ENCODE results near the gene NME7. TPM values are rescaled to one million over a fixed set of nuclear protein-coding genes. Genes with fewer than 3 reads are reported as not detected.
"Not testable (repeated sequence)": the region's sequence is repeated elsewhere in the genome, so short reads cannot be mapped to it uniquely, and the experiment has no call there.

The NME7 gene
- total RNA-seq, 2 experiments from 2014 or later = 21.8 to 29.1 TPM

DNA sequence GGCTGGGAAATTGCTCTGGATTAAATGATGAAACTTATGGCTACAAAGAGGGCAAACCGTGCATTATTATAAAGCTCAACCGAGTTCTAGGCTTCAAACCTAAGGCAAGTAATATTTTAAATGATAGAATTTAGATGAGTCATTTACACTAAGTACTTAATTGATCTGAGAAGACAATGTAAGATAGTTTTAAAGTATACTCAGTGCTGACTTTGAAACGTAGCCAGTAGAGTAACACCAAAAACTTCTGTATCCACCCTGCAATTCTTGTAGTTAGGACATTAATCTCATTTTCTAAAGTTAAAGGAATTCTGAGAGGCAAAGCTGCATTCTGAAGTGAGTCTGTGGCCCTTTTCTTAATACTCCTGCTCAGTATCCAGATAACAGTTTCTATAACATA is 240.3 kb downstream of the NME7 start:
- Mint-ChIP-seq H3K27ac (no peak overlapping the region), H3K27me3 (no peaks in the 10 kb centered on the region), H3K9me3 (ENCODE audit: low read depth) (no peaks in the 10 kb centered on the region), H3K4me3 (no peak overlapping the region), H3K4me1 (peaks cover 6% of the 10 kb centered on the region), H3K36me3 (peaks cover 10% of the 10 kb centered on the region)
- CTCF ChIA-PET = no interaction called here
- ATAC-seq (no peak), DNase-seq (no peak)

DNA sequence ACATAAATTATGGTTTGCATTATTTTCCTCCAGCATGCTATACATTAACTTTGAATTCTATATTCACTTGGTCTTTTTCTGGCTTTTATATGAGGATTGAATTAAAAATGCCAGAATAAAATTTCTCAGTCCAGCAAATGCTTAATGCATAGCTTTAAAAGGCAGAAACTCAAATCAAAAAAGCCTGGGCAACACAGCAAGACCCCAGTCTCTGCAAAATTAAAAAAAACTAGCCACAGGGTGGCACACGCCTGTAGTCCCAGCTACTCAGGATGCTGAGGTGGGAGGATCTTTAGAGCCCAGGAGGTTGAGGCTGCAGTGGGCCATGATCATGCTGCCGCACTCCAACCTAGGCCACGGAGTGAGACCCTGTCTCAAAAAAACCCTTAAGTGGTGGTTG is 241.3 kb downstream of the NME7 start:
- Mint-ChIP-seq H3K27ac (no peak overlapping the region), H3K4me3 (no peak overlapping the region), H3K4me1 (peaks cover 6% of the 10 kb centered on the region), H3K36me3 (peaks cover 9% of the 10 kb centered on the region), H3K27me3 (no peaks in the 10 kb centered on the region), H3K9me3 (ENCODE audit: low read depth) (no peaks in the 10 kb centered on the region)
- DNase-seq = no peak
- CTCF ChIA-PET = no interaction called here
- no peak for ATAC-seq

DNA sequence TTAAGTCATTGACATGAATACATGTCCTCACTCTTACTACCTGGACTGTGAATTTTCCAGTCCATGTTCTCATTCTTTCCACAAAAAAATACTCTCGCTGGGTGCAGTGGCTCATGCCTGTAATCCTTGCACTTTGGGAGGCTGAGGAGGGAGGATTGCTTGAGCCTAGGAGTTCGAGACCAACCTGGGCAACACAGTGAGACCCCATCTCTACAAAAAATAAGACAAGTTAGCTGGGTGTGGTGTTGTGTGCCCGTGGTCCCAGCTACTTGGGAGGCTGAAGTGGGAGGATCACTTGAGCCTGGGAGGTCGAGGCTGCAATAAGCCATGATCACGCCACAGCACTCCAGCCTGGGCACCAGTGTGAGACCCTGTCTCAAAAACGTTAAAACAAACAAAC is 242.0 kb downstream of the NME7 start:
- not testable (repeated sequence) for H3K4me1 Mint-ChIP-seq; ATAC-seq; H3K36me3 Mint-ChIP-seq; DNase-seq; H3K9me3 Mint-ChIP-seq (ENCODE audit: low read depth); H3K27ac Mint-ChIP-seq; H3K4me3 Mint-ChIP-seq; H3K27me3 Mint-ChIP-seq
- CTCF ChIA-PET = interaction anchor here (0.9 kb wide), 1 partner anchor 16 kb away, joined by 3 read pairs; no protein-coding TSS in a partner anchor

GRCh38 chr1:169124459-169124858 is 243.1 kb downstream of the NME7 start:
- H3K4me1 Mint-ChIP-seq = peaks cover 6% of the 10 kb centered on the region
- no peaks in the 10 kb centered on the region for H3K9me3 Mint-ChIP-seq (ENCODE audit: low read depth)
- no peak overlapping the region for H3K27ac Mint-ChIP-seq
- CTCF ChIA-PET = no interaction called here
- DNase-seq (no peak), ATAC-seq (no peak)
- no peaks in the 10 kb centered on the region for H3K27me3 Mint-ChIP-seq
- no peak overlapping the region for H3K4me3 Mint-ChIP-seq
- peaks cover 6% of the 10 kb centered on the region for H3K36me3 Mint-ChIP-seq

DNA sequence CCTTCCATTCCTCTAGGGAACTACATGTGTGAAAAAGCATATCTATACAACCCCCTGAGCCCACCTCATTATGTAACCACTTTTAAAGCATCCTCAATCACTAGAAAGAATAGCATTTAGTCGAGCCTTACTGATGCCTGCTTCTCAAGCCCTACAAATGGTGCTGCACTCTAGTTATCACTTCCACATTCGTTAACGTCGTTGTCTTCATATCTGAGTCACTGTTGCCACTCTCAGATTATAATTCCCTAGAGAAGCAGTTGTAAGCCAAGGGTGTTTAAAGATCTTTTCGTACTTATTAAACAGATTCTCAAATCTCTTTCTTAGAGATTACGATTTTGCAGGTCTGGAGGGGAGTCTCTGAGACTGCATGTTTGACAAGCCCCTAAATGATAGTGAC is 244.6 kb downstream of the NME7 start:
- no peak for DNase-seq
- Mint-ChIP-seq H3K4me1 (no peaks in the 10 kb centered on the region), H3K27me3 (no peaks in the 10 kb centered on the region), H3K4me3 (no peak overlapping the region), H3K36me3 (peaks cover 4% of the 10 kb centered on the region), H3K27ac (no peak overlapping the region), H3K9me3 (ENCODE audit: low read depth) (no peaks in the 10 kb centered on the region)
- ATAC-seq = no peak
- CTCF ChIA-PET = no interaction called here

DNA sequence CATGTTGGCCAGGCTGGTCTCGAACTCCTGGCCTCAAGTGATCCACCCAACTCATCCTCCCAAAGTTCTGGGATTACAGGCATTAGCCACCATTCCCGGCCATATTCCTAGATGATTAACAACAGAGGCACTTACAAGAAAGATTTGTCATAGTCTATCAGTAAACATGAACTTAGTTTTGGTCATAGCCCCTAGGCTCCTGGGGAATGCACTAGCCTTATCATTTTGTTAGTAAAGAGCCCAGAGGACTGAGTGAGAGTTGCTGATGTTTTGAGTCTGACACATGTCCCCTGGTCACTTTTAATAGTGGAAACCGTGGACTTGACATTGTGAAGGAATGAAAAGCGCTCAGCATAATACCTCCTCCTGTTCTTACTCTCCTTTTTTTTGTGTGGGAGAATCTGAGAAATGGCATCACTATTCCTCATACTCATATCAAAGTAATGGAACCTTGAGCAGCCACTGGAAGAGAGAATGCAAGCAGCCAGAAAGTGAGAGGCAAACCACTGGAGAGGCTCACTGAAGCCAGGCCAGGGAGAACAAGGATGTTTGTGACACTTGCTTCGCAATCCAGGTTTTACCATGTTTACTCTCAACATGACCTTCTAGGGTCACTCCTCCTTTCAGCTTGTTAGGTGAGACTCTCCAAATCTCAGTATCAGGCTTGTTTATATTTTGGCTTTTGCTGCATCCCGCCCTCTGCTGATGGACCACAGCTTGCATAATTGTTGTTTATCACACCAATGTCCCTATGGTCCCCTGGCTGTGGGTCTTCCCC is 246.3 kb downstream of the NME7 start:
- CTCF ChIA-PET = no interaction called here
- Mint-ChIP-seq H3K4me1 (peaks cover 3% of the 10 kb centered on the region), H3K27ac (no peak overlapping the region), H3K4me3 (no peak overlapping the region), H3K9me3 (ENCODE audit: low read depth) (no peaks in the 10 kb centered on the region), H3K36me3 (peaks cover 4% of the 10 kb centered on the region), H3K27me3 (no peaks in the 10 kb centered on the region)
- DNase-seq (no peak), ATAC-seq (no peak)

GRCh38 chr1:169120066-169120465 is 247.5 kb downstream of the NME7 start:
- H3K27ac Mint-ChIP-seq = no peak overlapping the region
- H3K4me3 Mint-ChIP-seq = no peak overlapping the region
- DNase-seq (no peak), ATAC-seq (no peak)
- CTCF ChIA-PET = no interaction called here
- no peaks in the 10 kb centered on the region for H3K27me3 Mint-ChIP-seq
- H3K36me3 Mint-ChIP-seq = peaks cover 4% of the 10 kb centered on the region
- H3K4me1 Mint-ChIP-seq = peaks cover 9% of the 10 kb centered on the region
- H3K9me3 Mint-ChIP-seq (ENCODE audit: low read depth) = no peaks in the 10 kb centered on the region

DNA sequence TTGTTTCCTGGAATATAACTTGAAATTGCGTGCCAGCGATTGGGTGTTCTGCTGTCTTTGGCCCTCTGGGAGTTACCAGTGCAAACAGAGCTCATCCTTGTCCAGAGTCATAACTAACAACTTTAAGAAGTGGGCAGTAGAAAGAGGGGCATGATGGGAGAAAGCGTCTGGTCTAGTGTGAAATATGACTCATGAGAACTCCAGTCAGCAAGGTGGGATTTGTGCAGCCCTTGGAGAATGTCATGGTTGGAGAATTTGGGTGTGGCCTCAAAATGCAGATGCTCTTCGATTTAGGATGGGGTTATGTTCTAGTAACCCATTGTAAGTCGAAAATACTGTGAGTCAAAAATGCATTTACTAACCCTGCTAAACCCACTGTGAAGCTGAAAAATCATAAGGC is 248.2 kb downstream of the NME7 start:
- Mint-ChIP-seq H3K9me3 (ENCODE audit: low read depth) (no peaks in the 10 kb centered on the region), H3K4me3 (no peak overlapping the region), H3K36me3 (peaks cover 4% of the 10 kb centered on the region), H3K27ac (no peak overlapping the region), H3K27me3 (no peaks in the 10 kb centered on the region), H3K4me1 (peaks cover 9% of the 10 kb centered on the region)
- ATAC-seq = no peak
- DNase-seq = no peak
- CTCF ChIA-PET = interaction anchor here (0.6 to 1.7 kb wide), 2 partner anchors 516 to 669 kb away, joined by 3 to 4 read pairs; no protein-coding TSS in a partner anchor

GRCh38 chr1:169118227-169118626 is 249.4 kb downstream of the NME7 start:
- Mint-ChIP-seq H3K4me3 (no peak overlapping the region), H3K36me3 (peaks cover 4% of the 10 kb centered on the region)

GRCh38 chr1:169117599-169117998 is 250.0 kb downstream of the NME7 start:
- ATAC-seq = no peak
- Mint-ChIP-seq H3K27me3 (no peaks in the 10 kb centered on the region), H3K27ac (no peak overlapping the region), H3K4me1 (peaks cover 9% of the 10 kb centered on the region), H3K4me3 (no peak overlapping the region), H3K36me3 (peaks cover 4% of the 10 kb centered on the region), H3K9me3 (ENCODE audit: low read depth) (no peaks in the 10 kb centered on the region)
- CTCF ChIA-PET = interaction anchor here (1.0 to 1.7 kb wide), 2 partner anchors 12 to 514 kb away, joined by 3 to 4 read pairs; no protein-coding TSS in a partner anchor
- no peak for DNase-seq

More at GRCh38 chr1:169118227-169118626, 249.4 kb downstream of the NME7 start:
- DNase-seq (no peak), ATAC-seq (no peak)
- Mint-ChIP-seq H3K27me3 (no peaks in the 10 kb centered on the region), H3K4me1 (peaks cover 9% of the 10 kb centered on the region), H3K9me3 (ENCODE audit: low read depth) (no peaks in the 10 kb centered on the region), H3K27ac (no peak overlapping the region)
- CTCF ChIA-PET = interaction anchor here (1.0 to 1.7 kb wide), 2 partner anchors 11 to 515 kb away, joined by 3 to 4 read pairs; no protein-coding TSS in a partner anchor

- H3K9me3 Mint-ChIP-seq (ENCODE audit: low read depth) = no peaks in the 10 kb centered on the region
- peaks cover 4% of the 10 kb centered on the region for H3K36me3 Mint-ChIP-seq
- no peak for DNase-seq
- H3K4me1 Mint-ChIP-seq = peaks cover 9% of the 10 kb centered on the region
- no peak for ATAC-seq
- H3K4me3 Mint-ChIP-seq = no peak overlapping the region
- CTCF ChIA-PET = interaction anchor here (1.0 to 2.1 kb wide), 3 partner anchors 11 to 774 kb away, joined by 3 to 6 read pairs (median 3); partner anchors contain the start of gene ATP1B1
- no peak overlapping the region for H3K27ac Mint-ChIP-seq
- H3K27me3 Mint-ChIP-seq = no peaks in the 10 kb centered on the region
Observed at GRCh38 chr1:169117014-169117413, 250.6 kb downstream of the NME7 start.

DNA sequence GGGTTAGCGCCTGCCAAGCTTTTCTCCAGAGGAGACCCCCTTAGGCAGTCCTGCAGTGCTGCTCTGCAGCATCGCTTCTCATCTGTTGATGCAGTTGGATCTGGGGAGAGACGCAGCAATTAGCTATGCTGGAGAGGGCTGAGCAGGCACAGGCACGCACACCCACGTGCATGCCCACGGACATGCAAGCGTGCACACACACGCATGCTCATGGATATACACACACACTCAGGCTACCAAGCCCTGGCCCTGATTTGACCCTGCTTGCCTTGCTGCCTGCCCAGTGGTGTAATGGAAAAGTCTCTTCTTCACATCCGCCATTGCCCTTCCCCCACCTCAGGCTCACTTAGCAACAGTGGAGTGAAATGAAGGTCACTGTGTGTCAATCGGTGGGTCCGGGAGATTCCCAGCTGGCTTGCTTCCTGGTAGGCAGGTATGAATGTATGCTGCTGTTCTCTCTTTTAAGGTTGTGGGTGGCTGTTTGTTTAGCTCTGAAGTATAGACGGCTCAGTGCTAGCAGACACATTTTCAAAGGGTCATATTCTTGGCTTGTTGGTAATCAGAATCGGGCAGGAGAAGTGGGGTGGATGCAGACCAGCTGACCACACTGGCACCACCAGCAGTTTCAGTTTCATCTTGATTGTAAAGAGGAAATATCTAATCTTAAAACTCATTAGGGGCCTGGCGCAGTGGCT is 251.6 kb downstream of the NME7 start:
- peaks cover 2% of the 10 kb centered on the region for H3K36me3 Mint-ChIP-seq
- no peak overlapping the region for H3K4me3 Mint-ChIP-seq
- DNase-seq = no peak
- ATAC-seq = no peak
- no peaks in the 10 kb centered on the region for H3K27me3 Mint-ChIP-seq
- H3K9me3 Mint-ChIP-seq (ENCODE audit: low read depth) = no peaks in the 10 kb centered on the region
- no peak overlapping the region for H3K27ac Mint-ChIP-seq
- CTCF ChIA-PET = interaction anchor here (1.0 to 2.1 kb wide), 2 partner anchors 10 to 773 kb away, joined by 3 to 6 read pairs; partner anchors contain the start of gene ATP1B1
- H3K4me1 Mint-ChIP-seq = peaks cover 9% of the 10 kb centered on the region

DNA sequence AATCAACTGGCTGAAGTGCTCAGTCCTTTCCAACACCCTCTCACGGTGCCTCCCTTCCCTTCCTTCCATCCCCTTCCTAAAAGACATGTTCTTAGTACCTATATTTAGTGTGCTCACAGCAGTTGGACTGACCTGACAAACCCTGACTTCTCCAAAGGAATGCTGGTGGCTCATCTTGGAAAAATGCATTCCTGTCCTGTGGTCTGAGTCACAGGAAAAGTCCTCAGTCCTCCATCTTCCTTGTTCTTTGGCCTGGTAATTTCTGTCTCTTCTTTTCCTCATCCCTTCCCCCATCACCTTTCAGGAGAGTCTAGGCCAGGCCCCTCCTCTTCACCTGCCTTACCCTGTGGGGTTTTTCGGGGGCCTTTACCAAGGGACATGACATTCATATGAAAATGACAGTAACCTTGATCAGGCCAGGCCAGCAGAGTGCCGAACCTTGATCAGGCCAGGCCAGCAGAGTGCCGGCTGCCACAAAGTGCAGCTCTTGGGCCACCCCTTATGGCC is 253.9 kb downstream of the NME7 start:
- Mint-ChIP-seq H3K4me3 (no peak overlapping the region), H3K36me3 (peaks cover 2% of the 10 kb centered on the region), H3K27ac (no peak overlapping the region), H3K27me3 (no peaks in the 10 kb centered on the region), H3K4me1 (peaks cover 23% of the 10 kb centered on the region), H3K9me3 (ENCODE audit: low read depth) (no peaks in the 10 kb centered on the region)
- DNase-seq (no peak), ATAC-seq (no peak)
- CTCF ChIA-PET = no interaction called here

Measured in activated CD8-positive, alpha-beta memory T cell treated with anti-CD3 and anti-CD28 coated beads, Interleukin-2, amount 10 ng/mL, durations not matched to agents 7 days and 5 days (primary cell).